Panc1 (cell line): ENCODE results near the gene ZC3H14.

Source experiments
- POLR2AphosphoS5 ChIP-seq: IDR thresholded peaks from 2 replicates; pipeline ENCODE4 v1.6.1; 2012; ENCODE audit warnings: mild to moderate bottlenecking, low read depth, low read length, moderate library complexity
- TF ChIP-seq, protein P1 (sequence below): fragments of 450-650 bp; IDR thresholded peaks from 2 replicates; pipeline ENCODE4 v1.5.1; 2017; ENCODE audit warnings: mild to moderate bottlenecking

DNA sequence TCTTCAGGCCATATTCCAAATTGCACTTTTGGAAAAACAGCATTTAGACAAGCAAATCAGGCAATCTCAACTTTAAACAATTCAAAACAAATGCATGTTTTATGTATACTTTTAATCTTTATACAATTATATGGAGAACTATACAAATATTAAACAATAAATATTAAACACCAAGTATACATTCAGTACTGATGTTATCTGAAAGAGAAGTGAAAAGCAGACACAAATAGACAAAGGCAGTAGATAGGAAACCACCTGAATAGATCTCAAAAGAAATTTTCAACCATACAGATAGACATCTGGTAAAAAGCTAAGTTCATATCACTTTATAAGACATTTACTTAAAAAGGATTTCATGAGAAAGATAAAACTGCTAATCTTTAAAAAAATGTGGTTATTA is 65.2 kb downstream of the ZC3H14 start:
- TF ChIP-seq, protein P1, sequence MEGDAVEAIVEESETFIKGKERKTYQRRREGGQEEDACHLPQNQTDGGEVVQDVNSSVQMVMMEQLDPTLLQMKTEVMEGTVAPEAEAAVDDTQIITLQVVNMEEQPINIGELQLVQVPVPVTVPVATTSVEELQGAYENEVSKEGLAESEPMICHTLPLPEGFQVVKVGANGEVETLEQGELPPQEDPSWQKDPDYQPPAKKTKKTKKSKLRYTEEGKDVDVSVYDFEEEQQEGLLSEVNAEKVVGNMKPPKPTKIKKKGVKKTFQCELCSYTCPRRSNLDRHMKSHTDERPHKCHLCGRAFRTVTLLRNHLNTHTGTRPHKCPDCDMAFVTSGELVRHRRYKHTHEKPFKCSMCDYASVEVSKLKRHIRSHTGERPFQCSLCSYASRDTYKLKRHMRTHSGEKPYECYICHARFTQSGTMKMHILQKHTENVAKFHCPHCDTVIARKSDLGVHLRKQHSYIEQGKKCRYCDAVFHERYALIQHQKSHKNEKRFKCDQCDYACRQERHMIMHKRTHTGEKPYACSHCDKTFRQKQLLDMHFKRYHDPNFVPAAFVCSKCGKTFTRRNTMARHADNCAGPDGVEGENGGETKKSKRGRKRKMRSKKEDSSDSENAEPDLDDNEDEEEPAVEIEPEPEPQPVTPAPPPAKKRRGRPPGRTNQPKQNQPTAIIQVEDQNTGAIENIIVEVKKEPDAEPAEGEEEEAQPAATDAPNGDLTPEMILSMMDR = no peak
- no peak for TF ChIP-seq POLR2AphosphoS5
